NB4 (cell line): ENCODE measurements around the gene PPID.

Experiments
- CTCF ChIP-seq: IDR thresholded peaks from one replicate; pipeline ENCODE4 v1.5.1; 2012; ENCODE audit warnings: low read depth, low read length
- MYC ChIP-seq: IDR thresholded peaks from 2 replicates; pipeline ENCODE4 v1.6.1; 2011; ENCODE audit warnings: low read depth, low read length
- POLR2A ChIP-seq: IDR thresholded peaks from 2 replicates; pipeline ENCODE4 v1.6.1; 2011; ENCODE audit warnings: mild to moderate bottlenecking; ENCODE audit not compliant: insufficient read length; ENCODE audit errors: extremely low read depth

- TF ChIP-seq POLR2A: no peak
- no peak for TF ChIP-seq CTCF
- TF ChIP-seq MYC: no peak
Observed at GRCh38 chr4:158758703-158759102, 35.5 kb upstream of the PPID start.
